Naive B cell (primary cell): Measurements from ENCODE around the gene NOL4L. TPM values are rescaled to one million over a fixed set of nuclear protein-coding genes. Genes with fewer than 3 reads are reported as not detected.

Source experiments
- ATAC-seq, 2 donors: fragments of 150-1000 bp; cut with Tn5 transposase; 2 replicates each; pipeline ENCODE4 v1.10.0; 2021; ENCODE audit warnings: low read depth in 2 of 2, mild to moderate bottlenecking in 2 of 2, moderate library complexity in 2 of 2
- DNase-seq: peaks from one replicate; pipeline ENCODE4 v3.0.0; 2022
- H3K27ac Mint-ChIP-seq, 6 donors: one replicate each; pipeline ENCODE4 v1.8.0; 2020 to 2022; ENCODE audit warnings: mild to moderate bottlenecking in 6 of 6, mixed read lengths in 6 of 6, moderate library complexity in 5 of 6, inconsistent platforms in 2 of 6
- H3K27me3 Mint-ChIP-seq, 3 donors: one replicate each; pipeline ENCODE4 v1.8.0; 2021 to 2022; ENCODE audit warnings: mixed read lengths in 3 of 3, mild to moderate bottlenecking in 1 of 3
- H3K36me3 Mint-ChIP-seq, 2 donors: one replicate each; pipeline ENCODE4 v1.8.0; 2020 to 2022; ENCODE audit warnings: mixed read lengths in 2 of 2, inconsistent platforms in 1 of 2, mild to moderate bottlenecking in 1 of 2
- H3K4me1 Mint-ChIP-seq, 3 donors: one replicate each; pipeline ENCODE4 v1.8.0; 2020 to 2022; ENCODE audit warnings: mixed read lengths in 3 of 3, inconsistent platforms in 1 of 3, mild to moderate bottlenecking in 1 of 3, moderate library complexity in 1 of 3
- H3K4me3 Mint-ChIP-seq, 8 donors: one replicate each; pipeline ENCODE4 v1.8.0; 2020 to 2022; ENCODE audit warnings: mild to moderate bottlenecking in 8 of 8, mixed read lengths in 8 of 8, moderate library complexity in 8 of 8, inconsistent platforms in 2 of 8
- H3K9me3 Mint-ChIP-seq, 7 donors: one replicate each; pipeline ENCODE4 v1.8.0; 2020 to 2022; ENCODE audit warnings: mixed read lengths in 7 of 7, mild to moderate bottlenecking in 5 of 7, inconsistent platforms in 2 of 7, moderate library complexity in 1 of 7
- polyA plus RNA-seq, 6 donors: library from polyadenylated mRNA; unstranded; fragments of 300-500 nt; fragmentation: Illumina TruSeq; gene quantifications; one replicate each; pipeline ENCODE4 v1.2.3, GENCODE V29; 2021; ENCODE audit warnings: low read depth in 6 of 6

NOL4L gene
- polyA plus RNA-seq, 6 donors from 2014 or later: 1.3 to 4.2 (median 1.5) TPM; not detected in 1

- Mint-ChIP-seq H3K27ac (peak overlapping the region in 1 of 6 donors; percentile 74), H3K27me3 (peaks cover 0 to 4% (median 0%) of the 10 kb centered on the region in 3 donors), H3K4me3 (peak overlapping the region in 1 of 8 donors; percentile 78), H3K9me3 (no peaks in the 10 kb centered on the region), H3K36me3 (no peaks in the 10 kb centered on the region), H3K4me1 (peaks cover 13 to 38% (median 22%) of the 10 kb centered on the region in 3 donors)
- ATAC-seq (no peak), DNase-seq (no peak)
Observed at GRCh38 chr20:32520927-32521203, 64.3 kb downstream of the NOL4L start.

GRCh38 chr20:32519381-32519730 lies 65.8 kb downstream of the NOL4L start:
- ATAC-seq (no peak), DNase-seq (no peak)
- Mint-ChIP-seq H3K4me1 (peaks cover 11 to 35% (median 22%) of the 10 kb centered on the region in 3 donors), H3K27me3 (peaks cover 0 to 1% (median 0%) of the 10 kb centered on the region in 3 donors), H3K27ac (no peak overlapping the region), H3K4me3 (no peak overlapping the region), H3K9me3 (no peaks in the 10 kb centered on the region), H3K36me3 (no peaks in the 10 kb centered on the region)

DNA sequence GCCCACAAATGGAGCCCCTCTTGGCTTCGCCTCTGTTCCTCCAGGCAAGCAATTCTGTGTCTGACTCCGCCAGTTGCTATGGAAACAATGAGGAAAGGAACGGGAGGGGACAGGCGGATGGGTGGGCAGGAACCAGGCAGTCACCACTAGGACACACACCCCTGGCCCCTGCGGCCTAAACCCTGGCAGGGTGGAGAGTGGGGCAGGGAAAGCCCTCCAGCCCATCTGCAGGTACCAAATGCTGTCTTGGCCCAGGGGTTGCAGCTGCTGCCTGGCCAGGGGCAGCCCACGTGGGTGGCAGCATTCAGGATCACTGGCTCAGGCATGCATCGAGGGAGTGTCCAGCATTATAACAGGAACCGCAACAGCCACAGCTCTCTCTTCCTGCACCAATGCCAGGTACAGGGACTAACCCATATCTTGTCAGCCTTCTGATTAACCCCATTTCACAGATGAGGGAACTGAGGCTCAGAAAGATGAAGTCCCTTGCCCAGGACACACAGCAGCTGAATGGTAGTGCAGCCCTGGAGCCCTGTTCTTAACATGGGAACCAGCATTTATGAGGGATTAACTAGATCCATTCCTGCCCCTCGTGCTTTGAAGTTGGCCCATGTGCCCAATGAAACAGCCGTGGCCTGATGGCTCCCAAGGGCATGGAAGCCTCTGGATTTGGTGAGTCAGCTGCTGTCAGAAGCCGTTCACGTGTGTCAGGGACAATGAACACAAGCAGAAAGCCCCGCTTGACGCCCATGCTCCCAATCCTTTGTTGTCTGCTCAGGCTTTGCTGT lies 66.3 kb downstream of the NOL4L start:
- H3K9me3 Mint-ChIP-seq: no peaks in the 10 kb centered on the region

GRCh38 chr20:32517914-32518592 lies 67.1 kb downstream of the NOL4L start:
- ATAC-seq: no peak
- Mint-ChIP-seq H3K4me3 (no peak overlapping the region), H3K9me3 (no peaks in the 10 kb centered on the region), H3K27me3 (no peaks in the 10 kb centered on the region), H3K36me3 (no peaks in the 10 kb centered on the region), H3K4me1 (peaks cover 6 to 22% (median 19%) of the 10 kb centered on the region in 3 donors), H3K27ac (no peak overlapping the region)
- DNase-seq: no peak

More for the DNA sequence above, 66.3 kb downstream of the NOL4L start:
- peaks cover 9 to 29% (median 22%) of the 10 kb centered on the region in 3 donors for H3K4me1 Mint-ChIP-seq
- no peaks in the 10 kb centered on the region for H3K36me3 Mint-ChIP-seq
- H3K27ac Mint-ChIP-seq: no peak overlapping the region
- ATAC-seq (no peak), DNase-seq (no peak)
- H3K27me3 Mint-ChIP-seq: no peaks in the 10 kb centered on the region
- H3K4me3 Mint-ChIP-seq: no peak overlapping the region

DNA sequence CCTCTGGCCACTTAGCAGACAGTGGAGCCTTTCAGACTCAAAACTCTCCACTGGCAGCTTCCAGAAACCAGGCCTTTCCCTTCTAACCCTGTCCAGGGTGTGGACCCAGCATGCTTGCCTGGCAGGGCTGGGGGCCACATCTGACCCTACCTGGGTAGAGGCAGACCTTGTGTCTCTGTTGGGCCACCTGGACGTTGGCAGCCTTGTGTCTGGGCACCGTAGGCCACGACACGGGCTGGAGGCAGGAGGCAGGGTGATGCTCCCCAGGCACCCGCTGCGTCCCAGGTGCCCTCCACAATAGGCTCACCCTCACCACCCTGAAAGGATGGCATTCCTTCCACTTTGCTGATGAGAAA lies 67.6 kb downstream of the NOL4L start:
- Mint-ChIP-seq H3K36me3 (no peaks in the 10 kb centered on the region), H3K4me1 (peaks cover 4 to 18% (median 13%) of the 10 kb centered on the region in 3 donors), H3K4me3 (no peak overlapping the region), H3K27me3 (no peaks in the 10 kb centered on the region), H3K9me3 (no peaks in the 10 kb centered on the region), H3K27ac (no peak overlapping the region)
- no peak for DNase-seq
- ATAC-seq: no peak

DNA sequence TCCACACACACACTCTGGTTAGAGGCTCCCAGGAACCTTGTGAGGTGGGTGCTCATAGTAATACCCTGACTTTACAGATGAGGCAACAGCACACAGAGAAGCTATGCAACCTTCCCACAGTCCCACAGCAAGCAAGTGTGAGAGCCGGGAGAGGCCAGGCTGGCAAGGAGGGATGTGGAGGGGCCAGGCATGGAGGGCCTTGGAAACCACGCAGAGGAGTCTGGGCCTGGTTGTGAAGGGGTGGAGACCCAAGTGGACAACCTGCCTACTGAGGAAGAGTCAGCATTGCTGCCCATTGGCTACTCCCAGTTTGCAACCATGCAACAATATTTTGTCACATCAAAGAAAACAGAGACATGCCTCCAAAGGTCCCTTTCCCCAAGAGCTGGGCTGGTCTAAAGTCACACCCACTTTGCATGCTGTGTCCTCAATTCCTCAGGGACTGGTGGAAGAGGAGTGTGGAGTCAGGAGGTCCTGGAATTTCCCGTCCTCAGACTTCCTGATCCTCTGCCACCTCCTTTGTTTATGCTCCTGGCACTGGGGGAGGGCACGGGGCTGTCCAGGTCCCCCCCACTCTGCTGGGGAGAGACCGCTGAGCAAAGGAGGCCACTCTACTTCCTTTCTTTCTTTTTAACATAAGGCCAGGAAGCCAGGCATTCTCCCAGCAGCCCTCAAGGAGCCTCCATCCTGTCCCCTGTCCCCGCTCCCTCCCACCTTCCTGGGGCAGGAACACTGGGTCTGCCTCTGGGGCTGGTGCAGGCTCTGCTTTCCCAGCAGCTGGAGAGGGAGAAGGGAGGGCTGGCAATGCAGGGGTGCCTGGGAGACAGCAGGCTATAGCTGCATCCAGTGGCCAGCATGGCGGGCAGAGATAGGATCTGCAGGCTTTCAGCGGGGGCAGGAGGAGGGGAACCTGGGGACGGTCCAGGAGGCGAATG lies 68.3 kb downstream of the NOL4L start:
- no peaks in the 10 kb centered on the region for H3K9me3 Mint-ChIP-seq
- H3K4me3 Mint-ChIP-seq: no peak overlapping the region
- no peak for DNase-seq
- ATAC-seq: no peak
- no peaks in the 10 kb centered on the region for H3K36me3 Mint-ChIP-seq
- H3K27me3 Mint-ChIP-seq: no peaks in the 10 kb centered on the region
- peak overlapping the region in 1 of 6 donors; percentile 66 for H3K27ac Mint-ChIP-seq
- peaks cover 4 to 19% (median 13%) of the 10 kb centered on the region in 3 donors for H3K4me1 Mint-ChIP-seq

DNA sequence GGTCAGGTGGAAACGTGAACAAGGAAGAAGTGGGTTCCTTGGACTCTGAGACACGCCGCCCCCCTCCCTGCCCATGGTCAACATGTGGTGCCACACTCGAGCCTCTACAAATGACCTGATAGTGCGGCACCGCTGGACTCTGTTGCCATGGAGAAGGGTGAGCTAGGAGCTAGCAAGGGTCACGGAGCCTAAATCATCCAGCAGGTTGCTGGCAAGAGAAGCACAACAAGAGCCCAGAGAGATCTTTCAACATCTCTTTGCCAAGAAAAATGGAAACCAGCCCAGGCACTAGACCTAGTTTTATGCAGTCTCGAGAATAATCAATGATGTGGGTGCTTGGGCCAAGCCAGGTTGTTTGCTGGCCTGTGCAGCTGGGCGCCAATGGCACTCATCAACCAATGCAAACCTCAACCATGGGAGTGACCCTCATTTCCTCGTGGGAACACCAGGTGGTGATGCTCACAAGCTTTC lies 69.5 kb downstream of the NOL4L start:
- H3K27me3 Mint-ChIP-seq: no peaks in the 10 kb centered on the region
- DNase-seq (no peak), ATAC-seq (no peak)
- no peak overlapping the region for H3K27ac Mint-ChIP-seq
- no peaks in the 10 kb centered on the region for H3K9me3 Mint-ChIP-seq
- H3K4me1 Mint-ChIP-seq: peaks cover 9 to 19% (median 19%) of the 10 kb centered on the region in 3 donors
- no peak overlapping the region for H3K4me3 Mint-ChIP-seq
- H3K36me3 Mint-ChIP-seq: no peaks in the 10 kb centered on the region

DNA sequence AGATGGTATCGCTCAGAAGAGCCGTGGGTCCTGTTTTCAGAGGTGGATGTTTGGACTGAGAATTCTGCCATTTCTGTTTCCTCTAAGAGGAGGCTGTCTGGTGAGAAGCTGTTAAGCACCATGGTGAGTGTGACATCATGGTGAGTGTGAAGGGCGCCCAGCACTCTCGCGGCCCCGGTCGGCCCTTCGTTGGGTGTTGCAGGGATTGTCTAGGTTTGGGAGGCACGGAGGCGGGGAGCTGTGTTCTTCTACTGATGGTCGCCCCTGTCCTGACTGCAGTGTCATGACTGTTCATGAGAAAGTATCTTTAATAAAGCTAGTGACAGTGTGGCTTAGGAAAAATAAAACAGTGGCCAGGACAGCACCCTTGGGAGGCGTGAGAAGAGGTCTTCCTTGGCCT lies 70.4 kb downstream of the NOL4L start:
- H3K27ac Mint-ChIP-seq: peak overlapping the region in 1 of 6 donors; percentile 74
- H3K4me1 Mint-ChIP-seq: peaks cover 16 to 28% (median 28%) of the 10 kb centered on the region in 3 donors
- ATAC-seq (no peak), DNase-seq (no peak)
- H3K36me3 Mint-ChIP-seq: no peaks in the 10 kb centered on the region
- H3K27me3 Mint-ChIP-seq: no peaks in the 10 kb centered on the region
- no peaks in the 10 kb centered on the region for H3K9me3 Mint-ChIP-seq
- no peak overlapping the region for H3K4me3 Mint-ChIP-seq

DNA sequence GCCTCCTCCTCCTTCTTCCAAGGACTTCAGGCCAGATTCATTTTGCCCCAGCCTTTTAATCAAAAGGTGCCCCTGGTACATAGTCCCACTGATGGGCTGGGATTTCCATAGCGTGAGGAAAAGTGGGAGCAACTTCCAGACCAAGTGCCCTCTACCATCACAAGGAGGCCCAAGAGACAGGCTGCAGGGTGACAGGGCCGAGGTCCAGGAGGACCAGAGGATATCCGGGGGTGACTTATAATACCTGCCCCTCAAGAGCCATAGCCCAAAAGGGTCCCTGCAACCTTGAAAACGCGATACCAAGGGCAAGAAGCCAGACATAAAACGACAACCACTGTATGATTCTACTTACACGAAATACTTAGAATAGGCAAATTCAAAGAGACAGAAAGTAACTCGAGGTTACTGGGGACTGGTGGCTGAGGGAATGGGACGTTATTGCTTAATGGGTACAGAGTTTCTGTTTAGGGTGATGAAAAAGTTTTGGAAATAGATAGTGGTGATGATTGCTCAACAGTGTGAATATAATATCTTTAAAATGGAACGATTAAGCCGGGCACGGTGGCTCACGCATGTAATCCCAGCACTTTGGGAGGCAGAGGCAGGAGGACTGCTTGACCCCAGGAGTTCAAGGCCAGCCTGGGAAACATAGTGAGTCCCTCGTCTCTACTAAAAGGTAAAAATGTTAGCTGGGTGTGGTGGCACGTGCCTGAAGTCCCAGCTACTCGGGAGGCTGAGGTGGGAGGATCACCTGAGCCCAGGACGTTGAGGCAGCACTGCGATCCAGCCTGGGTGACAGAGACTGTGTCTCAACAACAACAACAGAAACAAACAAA lies 71.9 kb downstream of the NOL4L start:
- Mint-ChIP-seq H3K4me1 (peaks cover 28 to 43% (median 43%) of the 10 kb centered on the region in 3 donors), H3K4me3 (no peak overlapping the region), H3K27me3 (no peaks in the 10 kb centered on the region), H3K9me3 (no peaks in the 10 kb centered on the region), H3K36me3 (no peaks in the 10 kb centered on the region), H3K27ac (peak overlapping the region in 2 of 6 donors; percentile 36 to 42)
- DNase-seq (no peak), ATAC-seq (no peak)

DNA sequence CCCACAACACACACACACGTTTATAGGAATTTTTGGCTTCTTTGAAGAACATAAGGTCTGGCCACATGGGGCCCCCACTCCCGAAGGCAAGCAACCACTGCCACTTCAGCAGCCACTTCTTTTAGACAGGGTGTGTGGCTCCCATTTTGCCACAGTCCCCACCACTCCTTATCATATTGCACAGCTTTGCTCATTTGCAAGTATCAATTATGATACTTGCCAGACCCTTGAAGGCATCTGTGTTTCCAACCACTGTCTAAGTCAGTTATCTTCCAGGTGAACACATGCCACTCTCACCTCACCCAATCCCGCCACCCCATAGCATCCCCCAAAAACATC lies 73.1 kb downstream of the NOL4L start:
- H3K4me3 Mint-ChIP-seq: peak overlapping the region in 2 of 8 donors; percentile 25 to 56
- peak overlapping the region in 2 of 6 donors; percentile 24 to 47 for H3K27ac Mint-ChIP-seq
- ATAC-seq: no peak
- H3K27me3 Mint-ChIP-seq: no peaks in the 10 kb centered on the region
- no peaks in the 10 kb centered on the region for H3K9me3 Mint-ChIP-seq
- H3K36me3 Mint-ChIP-seq: no peaks in the 10 kb centered on the region
- no peak for DNase-seq
- H3K4me1 Mint-ChIP-seq: peaks cover 28 to 49% (median 46%) of the 10 kb centered on the region in 3 donors

DNA sequence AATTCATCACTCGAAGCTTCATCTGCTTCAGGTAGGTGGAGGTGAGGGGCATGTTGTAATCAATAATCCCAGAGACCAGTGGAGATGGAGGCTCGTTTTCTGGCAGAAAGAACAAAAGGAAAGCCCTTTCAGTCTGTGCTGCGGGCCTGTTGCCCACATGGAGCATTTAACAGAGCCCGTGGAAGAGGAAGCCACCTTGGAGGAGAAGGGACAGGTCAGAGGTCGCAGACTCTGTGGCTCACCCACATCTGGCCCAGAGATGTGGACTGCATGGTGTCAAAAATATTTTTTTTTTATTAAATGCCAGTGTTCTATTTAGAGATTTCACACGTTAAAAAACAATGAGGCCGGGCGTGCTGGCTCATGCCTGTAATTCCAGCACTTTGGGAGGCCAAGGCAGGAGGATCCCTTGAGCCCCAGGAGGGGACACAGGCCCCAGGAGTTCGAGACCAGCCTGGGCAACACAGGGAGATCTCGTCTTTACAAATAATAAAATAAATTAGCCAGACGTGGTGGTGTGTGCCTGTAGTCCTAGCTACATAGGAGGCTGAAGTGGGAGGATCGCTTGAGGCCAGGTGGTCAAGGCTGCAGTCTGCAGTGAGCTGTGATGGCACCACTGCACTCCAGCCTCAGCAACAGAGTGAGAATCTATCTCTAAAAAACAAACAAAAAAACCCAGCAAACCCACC lies 73.6 kb downstream of the NOL4L start:
- DNase-seq (no peak), ATAC-seq (no peak)
- Mint-ChIP-seq H3K36me3 (no peaks in the 10 kb centered on the region), H3K9me3 (no peaks in the 10 kb centered on the region), H3K27ac (peak overlapping the region in 1 of 6 donors; percentile 69), H3K27me3 (no peaks in the 10 kb centered on the region), H3K4me3 (peak overlapping the region in 3 of 8 donors; percentile 25 to 75 (median 29)), H3K4me1 (peaks cover 28 to 49% (median 46%) of the 10 kb centered on the region in 3 donors)

- Mint-ChIP-seq H3K9me3 (no peaks in the 10 kb centered on the region), H3K27ac (peak overlapping the region in 4 of 6 donors; percentile 26 to 72 (median 56)), H3K36me3 (no peaks in the 10 kb centered on the region), H3K4me3 (peak overlapping the region in 6 of 8 donors; percentile 34 to 75 (median 60)), H3K27me3 (no peaks in the 10 kb centered on the region), H3K4me1 (peaks cover 28 to 49% (median 40%) of the 10 kb centered on the region in 3 donors)
- ATAC-seq (no peak), DNase-seq (no peak)
Observed at GRCh38 chr20:32510601-32511357, 74.4 kb downstream of the NOL4L start.
